ENCODE data around the gene RERE.
"Not testable (repeated sequence)": the region's sequence is repeated elsewhere in the genome, so short reads cannot be mapped to it uniquely, and the experiment has no call there.

The RERE gene

DNA sequence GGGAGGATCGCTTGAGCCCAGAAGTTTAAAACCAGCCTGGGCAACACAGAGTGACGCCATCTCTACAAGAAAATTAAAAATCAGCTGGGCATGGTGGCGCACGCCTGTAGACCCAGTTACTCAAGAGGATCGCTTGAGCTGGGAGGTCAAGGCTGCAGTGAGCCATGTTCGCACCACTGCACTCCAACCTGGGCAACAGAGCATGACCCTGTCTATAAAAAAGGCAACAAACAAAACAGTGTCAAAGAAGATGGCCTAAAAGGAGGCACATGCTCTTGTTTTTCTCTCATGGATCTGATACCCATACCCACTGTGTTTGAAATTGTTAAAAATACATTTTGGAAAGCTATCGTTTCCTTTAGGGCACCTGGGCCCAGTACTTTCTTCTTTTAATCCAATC is 307.9 kb downstream of the RERE start:
- no peak overlapping the region for H3K4me3 ChIP-seq (ENCODE audit: low read depth, low read length)
- DNase-seq (ENCODE audit: low read depth), result no peak
- in situ Hi-C loops (cut with HindIII; ENCODE audit: low sequenced_read_pairs), result no loop called here
- TF ChIP-seq, protein P1, sequence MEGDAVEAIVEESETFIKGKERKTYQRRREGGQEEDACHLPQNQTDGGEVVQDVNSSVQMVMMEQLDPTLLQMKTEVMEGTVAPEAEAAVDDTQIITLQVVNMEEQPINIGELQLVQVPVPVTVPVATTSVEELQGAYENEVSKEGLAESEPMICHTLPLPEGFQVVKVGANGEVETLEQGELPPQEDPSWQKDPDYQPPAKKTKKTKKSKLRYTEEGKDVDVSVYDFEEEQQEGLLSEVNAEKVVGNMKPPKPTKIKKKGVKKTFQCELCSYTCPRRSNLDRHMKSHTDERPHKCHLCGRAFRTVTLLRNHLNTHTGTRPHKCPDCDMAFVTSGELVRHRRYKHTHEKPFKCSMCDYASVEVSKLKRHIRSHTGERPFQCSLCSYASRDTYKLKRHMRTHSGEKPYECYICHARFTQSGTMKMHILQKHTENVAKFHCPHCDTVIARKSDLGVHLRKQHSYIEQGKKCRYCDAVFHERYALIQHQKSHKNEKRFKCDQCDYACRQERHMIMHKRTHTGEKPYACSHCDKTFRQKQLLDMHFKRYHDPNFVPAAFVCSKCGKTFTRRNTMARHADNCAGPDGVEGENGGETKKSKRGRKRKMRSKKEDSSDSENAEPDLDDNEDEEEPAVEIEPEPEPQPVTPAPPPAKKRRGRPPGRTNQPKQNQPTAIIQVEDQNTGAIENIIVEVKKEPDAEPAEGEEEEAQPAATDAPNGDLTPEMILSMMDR (IDR thresholded peaks at IDR 0.05; ENCODE audit: low read depth, low read length, missing control alignments), result no peak

DNA sequence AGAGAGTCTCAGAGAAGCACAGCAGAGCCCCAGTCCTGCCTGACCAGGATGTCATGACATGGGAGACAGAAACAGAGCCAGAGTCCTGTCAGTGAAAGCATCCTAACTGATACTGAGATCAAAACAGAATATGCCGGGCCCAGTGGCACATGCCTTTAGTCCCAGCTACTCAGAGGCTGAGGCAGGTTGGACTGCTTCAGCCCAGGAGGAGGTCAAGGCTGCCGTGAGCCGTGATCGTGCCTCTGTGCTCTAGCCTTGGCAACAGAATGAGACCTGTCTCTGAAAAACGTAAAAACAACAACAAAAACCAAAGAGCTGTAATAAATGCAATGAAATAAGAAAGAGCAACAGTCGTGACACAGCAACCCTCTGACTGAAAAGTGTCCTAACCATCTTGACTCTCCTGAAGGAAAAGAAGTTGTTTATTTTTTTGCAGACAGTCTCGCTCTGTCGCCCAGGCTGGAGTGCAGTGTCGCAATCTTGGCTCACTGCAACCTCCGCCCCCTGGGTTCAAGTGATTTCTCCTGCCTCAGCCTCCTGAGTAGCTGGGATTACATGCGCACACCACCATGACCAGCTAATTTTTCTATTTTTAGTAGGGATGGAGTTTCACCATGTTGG is 310.3 kb downstream of the RERE start:
- in situ Hi-C loops (cut with HindIII; ENCODE audit: low sequenced_read_pairs), result no loop called here
- no peak overlapping the region for H3K4me3 ChIP-seq (ENCODE audit: low read depth, low read length)
- no peak for DNase-seq (ENCODE audit: low read depth)
- TF ChIP-seq, protein P1 (IDR thresholded peaks at IDR 0.05; ENCODE audit: low read depth, low read length, missing control alignments), result no peak

DNA sequence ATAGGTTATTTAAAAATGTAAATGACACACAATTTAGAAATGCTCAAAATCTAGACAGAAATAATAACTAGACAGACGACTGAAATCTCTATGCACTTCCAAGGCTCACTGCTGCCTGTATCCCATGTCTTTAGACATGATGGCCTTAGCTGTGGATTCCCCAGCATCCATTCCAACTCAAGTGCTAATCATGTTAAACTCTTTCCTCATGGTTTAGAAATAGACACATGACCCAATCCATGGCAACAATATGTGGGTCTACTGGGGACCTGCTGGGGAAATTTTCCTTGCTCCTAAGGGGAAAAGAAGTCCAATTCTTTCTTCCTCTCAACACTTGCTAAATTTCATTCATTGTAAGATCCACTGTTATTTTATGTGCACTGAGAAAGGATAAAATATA is 311.0 kb downstream of the RERE start:
- DNase-seq (ENCODE audit: low read depth), result no peak
- H3K4me3 ChIP-seq (ENCODE audit: low read depth, low read length), result no peak overlapping the region
- TF ChIP-seq, protein P1 (IDR thresholded peaks at IDR 0.05; ENCODE audit: low read depth, low read length, missing control alignments), result no peak
- in situ Hi-C loops (cut with HindIII; ENCODE audit: low sequenced_read_pairs), result no loop called here

DNA sequence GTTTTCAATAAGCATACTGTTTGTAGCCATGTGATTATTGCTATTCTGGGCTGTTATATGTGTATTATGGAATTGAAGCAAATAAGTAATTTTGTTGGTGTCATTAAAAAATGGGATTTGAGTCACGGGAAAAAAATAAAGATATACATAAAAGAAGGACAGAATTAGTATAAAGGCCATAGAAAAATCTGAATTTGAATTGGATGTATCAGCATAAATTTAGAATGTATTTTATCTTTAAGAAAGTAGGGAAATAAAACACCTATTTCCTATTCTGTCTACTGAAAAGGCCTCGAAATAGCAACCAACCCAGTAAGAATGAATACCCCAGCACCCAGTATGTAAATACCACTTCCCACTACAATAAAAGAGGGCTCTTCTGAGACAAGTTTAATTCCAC is 313.6 kb downstream of the RERE start:
- no peak for DNase-seq (ENCODE audit: low read depth)
- TF ChIP-seq, protein P1 (IDR thresholded peaks at IDR 0.05; ENCODE audit: low read depth, low read length, missing control alignments), result no peak
- in situ Hi-C loops (cut with HindIII; ENCODE audit: low sequenced_read_pairs), result no loop called here
- no peak overlapping the region for H3K4me3 ChIP-seq (ENCODE audit: low read depth, low read length)

DNA sequence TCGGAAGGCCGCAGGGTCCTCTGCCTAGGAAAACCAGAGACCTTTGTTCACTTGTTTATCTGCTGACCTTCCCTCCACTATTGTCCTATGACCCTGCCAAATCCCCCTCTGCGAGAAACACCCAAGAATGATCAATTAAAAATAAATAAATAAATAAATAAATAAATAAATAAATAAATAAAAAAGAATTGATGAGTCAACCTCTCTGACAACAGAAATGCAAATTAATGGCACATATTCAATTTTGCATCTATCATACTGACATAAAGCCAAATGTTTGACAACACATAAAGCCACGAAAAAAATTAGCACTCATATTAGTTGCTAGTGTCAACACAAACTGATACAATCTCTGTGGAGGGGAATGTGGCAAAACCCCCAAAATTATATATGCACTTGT is 314.5 kb downstream of the RERE start:
- H3K4me3 ChIP-seq (ENCODE audit: low read depth, low read length); in situ Hi-C loops (cut with HindIII; ENCODE audit: low sequenced_read_pairs); DNase-seq (ENCODE audit: low read depth): not testable (repeated sequence)

DNA sequence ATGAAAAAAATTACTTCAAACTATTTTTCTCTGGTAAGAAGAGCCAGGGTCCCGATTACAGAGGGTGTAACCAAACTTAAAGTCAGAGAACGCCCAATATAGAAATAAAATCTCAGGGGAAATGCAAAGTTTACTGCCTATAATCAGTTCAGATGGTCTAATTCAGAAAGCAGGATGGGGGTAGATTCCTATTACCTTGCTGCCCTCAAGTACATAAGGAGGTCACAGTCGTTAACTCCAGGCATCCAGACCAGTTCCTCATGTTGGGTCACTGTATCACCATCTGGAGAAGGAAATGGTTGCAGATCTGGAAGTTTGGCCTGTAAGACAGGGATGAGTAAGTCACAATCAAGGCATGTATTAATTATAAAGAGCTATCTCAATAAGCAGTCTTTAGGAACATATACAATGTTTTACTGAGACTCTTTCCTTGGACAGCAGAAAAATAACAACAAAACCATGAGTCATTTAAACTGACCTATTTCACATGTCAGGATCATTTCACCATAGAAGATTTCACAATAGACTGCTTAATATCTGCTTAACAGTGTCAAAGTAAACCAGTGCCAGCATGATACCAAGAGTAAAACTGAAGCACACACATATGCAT is 320.1 kb downstream of the RERE start:
- TF ChIP-seq, protein P1 (IDR thresholded peaks at IDR 0.05; ENCODE audit: low read depth, low read length, missing control alignments), result no peak
- no peak overlapping the region for H3K4me3 ChIP-seq (ENCODE audit: low read depth, low read length)
- in situ Hi-C loops (cut with HindIII; ENCODE audit: low sequenced_read_pairs), result no loop called here
- no peak for DNase-seq (ENCODE audit: low read depth)

DNA sequence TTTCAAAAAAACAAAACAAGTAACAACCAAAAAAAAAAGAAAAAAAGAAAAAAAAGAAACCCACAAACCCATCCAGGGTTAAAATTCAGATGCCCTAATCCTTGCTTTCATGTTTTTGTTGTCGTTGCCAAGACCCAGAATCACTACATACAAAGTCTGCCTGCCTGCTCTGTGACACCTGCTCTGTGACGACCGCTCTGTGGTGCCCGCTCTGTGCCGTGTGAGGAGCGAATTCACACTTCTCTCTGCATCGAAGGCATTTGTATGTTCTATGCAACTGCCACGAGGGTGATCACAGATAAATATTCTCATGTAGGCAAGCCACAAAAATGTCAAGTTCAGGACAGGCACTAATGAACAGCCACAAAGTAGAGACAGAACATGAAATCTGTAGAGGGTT is 321.0 kb downstream of the RERE start:
- in situ Hi-C loops (cut with HindIII; ENCODE audit: low sequenced_read_pairs), result no loop called here
- TF ChIP-seq, protein P1 (IDR thresholded peaks at IDR 0.05; ENCODE audit: low read depth, low read length, missing control alignments), result no peak
- no peak for DNase-seq (ENCODE audit: low read depth)
- no peak overlapping the region for H3K4me3 ChIP-seq (ENCODE audit: low read depth, low read length)
